ENCODE data around the gene HNRNPM.

- no peak for TF ChIP-seq POLR2A (IDR thresholded peaks at IDR 0.05; ENCODE audit: low read length)
- no peak for TF ChIP-seq GATA1 (IDR thresholded peaks at IDR 0.05; ENCODE audit: low read depth, low read length)
Measured at GRCh38 chr19:8468124-8468523, 23.3 kb downstream of the HNRNPM start.

Data from erythroblast (primary cell).